A549 (cell line): Measurements from ENCODE around the gene CPT1A. TPM values are rescaled to one million over a fixed set of nuclear protein-coding genes. Genes with fewer than 3 reads are reported as not detected.

Experiments
- ATAC-seq, 2 experiments: fragments of 200-7000 bp in 1 of 2; fragments of >200 bp in 1 of 2; cut with Nextera tagmentation in 1 of 2; cut with Tn5 transposase in 1 of 2; 3 replicates each; pipeline versions ENCODE4 v1.8.0 to v1.9.1; 2018 to 2020; ENCODE audit warnings: mild to moderate bottlenecking in 1 of 2, moderate library complexity in 1 of 2
- CTCF ChIA-PET: fragments of 300-600 bp; sonication (Branson Sonifier 250); formaldehyde crosslinking; extraction: SDS; loops from one replicate; lab custom pipeline; 2021; ENCODE audit warnings: antibody characterized with exemption, inconsistent platforms; lab: Yijun Ruan, JAX
- POLR2A ChIA-PET: fragments of 350-600 bp; formaldehyde crosslinking; extraction: SDS; loops from one replicate; lab custom pipeline; 2021; ENCODE audit warnings: antibody characterized with exemption, inconsistent platforms; lab: Yijun Ruan, JAX
- DNase-seq, 2 experiments: peaks; one replicate each; pipeline versions ENCODE4 v3.0.0 to v3.0.0-alpha.2; 2011 to 2016; ENCODE audit warnings: low read depth in 1 of 2, low spot score in 1 of 2
- FAIRE-seq: peaks from 2 replicates; lab custom pipeline; 2011; peaks lifted over from hg19 to GRCh38; lab: Jason Lieb, UNC
- H3K27ac ChIP-seq, 2 experiments: fragments of >200 bp; sonication (Bioruptor Twin); formaldehyde crosslinking; 3 replicates each; pipeline ENCODE4 v1.5.1; 2016 to 2017
- H3K4me1 ChIP-seq: fragments of >200 bp; sonication (Bioruptor Twin); formaldehyde crosslinking; 3 replicates; pipeline ENCODE4 v1.6.1; 2016
- H3K4me2 ChIP-seq: fragments of >200 bp; sonication (Bioruptor Twin); formaldehyde crosslinking; 3 replicates; pipeline ENCODE4 v1.6.1; 2016
- H3K4me3 ChIP-seq: fragments of >200 bp; sonication (Bioruptor Twin); formaldehyde crosslinking; 3 replicates; pipeline ENCODE4 v1.5.1; 2016
- H3K9me3 ChIP-seq: fragments of >200 bp; sonication (Bioruptor Twin); formaldehyde crosslinking; 3 replicates; pipeline ENCODE4 v1.6.1; 2016
- CEBPB ChIP-seq, 2 experiments: fragments of >200 bp in 1 of 2; sonication (Bioruptor Twin) in 1 of 2; formaldehyde crosslinking in 1 of 2; IDR thresholded peaks; 2 replicates each; pipeline ENCODE4 v1.6.1; 2012 to 2016
- CHD4 ChIP-seq: fragments of 200-600 bp; sonication (generic); IDR thresholded peaks from 2 replicates; pipeline ENCODE4 v1.6.1; 2016; ENCODE audit warnings: antibody characterized with exemption, mild to moderate bottlenecking, borderline replicate concordance
- ESRRA ChIP-seq: fragments of 150-350 bp; IDR thresholded peaks from 2 replicates; pipeline ENCODE4 v1.6.1; 2014; ENCODE audit warnings: mild to moderate bottlenecking, low read length, borderline replicate concordance
- FOSB ChIP-seq: fragments of 250-450 bp; sonication (Bioruptor Pico); IDR thresholded peaks from 2 replicates; pipeline ENCODE4 v1.5.0; 2020; ENCODE audit warnings: mild to moderate bottlenecking, moderate library complexity
- FOSL2 ChIP-seq, 2 experiments: fragments of 450-650 bp in 1 of 2; fragments of >200 bp in 1 of 2; sonication (Bioruptor Twin) in 1 of 2; formaldehyde crosslinking; IDR thresholded peaks; 2 replicates each; pipeline versions ENCODE4 v1.5.0 to v1.6.1; 2016 to 2020; ENCODE audit warnings: mild to moderate bottlenecking in 1 of 2, moderate library complexity in 1 of 2
- HOXA7 ChIP-seq: fragments of 250-450 bp; sonication (Bioruptor Pico); IDR thresholded peaks from 2 replicates; pipeline ENCODE4 v1.5.0; 2020; ENCODE audit warnings: mild to moderate bottlenecking, moderate library complexity
- HOXB5 ChIP-seq: fragments of 250-450 bp; sonication (Bioruptor Pico); IDR thresholded peaks from 2 replicates; pipeline ENCODE4 v1.5.0; 2020; ENCODE audit warnings: mild to moderate bottlenecking, moderate library complexity
- JUNB ChIP-seq: fragments of >200 bp; sonication (Bioruptor Twin); formaldehyde crosslinking; IDR thresholded peaks from 2 replicates; pipeline ENCODE4 v1.6.1; 2016
- MYC ChIP-seq: IDR thresholded peaks from 2 replicates; pipeline ENCODE4 v1.6.1; 2012; ENCODE audit warnings: mild to moderate bottlenecking, inconsistent platforms, low read length, improper control_type of control experiment, borderline replicate concordance
- NPAS2 ChIP-seq: fragments of 250-450 bp; sonication (Bioruptor Pico); IDR thresholded peaks from 2 replicates; pipeline ENCODE4 v1.8.0; 2022; ENCODE audit warnings: mild to moderate bottlenecking, moderate library complexity, borderline replicate concordance
- POLR2A ChIP-seq: IDR thresholded peaks from 2 replicates; pipeline ENCODE4 v1.6.1; 2012; ENCODE audit warnings: mild to moderate bottlenecking, low read length
- POLR2AphosphoS2 ChIP-seq: conservative IDR thresholded peaks from 2 replicates; pipeline ENCODE4 v1.6.1; 2012; ENCODE audit warnings: low read length, improper control_type of control experiment, inconsistent platforms
- RAD21 ChIP-seq, 2 experiments: fragments of >200 bp in 1 of 2; sonication (Bioruptor Twin) in 1 of 2; formaldehyde crosslinking in 1 of 2; IDR thresholded peaks in 1 of 2; conservative IDR thresholded peaks in 1 of 2; 2 replicates in 1 of 2; 3 replicates in 1 of 2; pipeline ENCODE4 v1.6.1; 2012 to 2018; ENCODE audit warnings: inconsistent platforms in 1 of 2
- RARB ChIP-seq: fragments of 250-450 bp; sonication (Bioruptor Pico); IDR thresholded peaks from 2 replicates; pipeline ENCODE4 v1.8.0; 2021; ENCODE audit warnings: mild to moderate bottlenecking, moderate library complexity
- RFX5 ChIP-seq: fragments of 450-650 bp; IDR thresholded peaks from 2 replicates; pipeline ENCODE4 v1.7.1; 2014; ENCODE audit warnings: antibody characterized with exemption, mild to moderate bottlenecking, moderate library complexity
- RNF2 ChIP-seq: fragments of 200-600 bp; sonication (generic); IDR thresholded peaks from 2 replicates; pipeline ENCODE4 v1.6.1; 2016; ENCODE audit warnings: low read depth, mild to moderate bottlenecking, antibody characterized with exemption, moderate library complexity, borderline replicate concordance
- ZNF302 ChIP-seq: fragments of 250-450 bp; sonication (Bioruptor Pico); IDR thresholded peaks from 2 replicates; pipeline ENCODE4 v1.9.0; 2021; ENCODE audit warnings: inconsistent platforms, mild to moderate bottlenecking, moderate library complexity
- WGBS: methylation state at CpG from one replicate; pipeline ENCODE4 v1.1.6; 2017; ENCODE audit errors: missing lambda C conversion rate; 5-methylcytosine and 5-hydroxymethylcytosine counted together
- polyA plus RNA-seq, 4 experiments: library from polyadenylated mRNA; depleted of rRNA in 3 of 4; stranded (reverse); fragments of >200 nt; fragmentation: RNase III in 1 of 4; extraction: RNeasy Plus Mini Kit Qiagen cat#74134 plus additional on column Dnase treatment in 1 of 4; gene quantifications; 2 replicates in 3 of 4; 3 replicates in 1 of 4; pipeline ENCODE4 v1.2.3, GENCODE V29; 2011 to 2017
- TF ChIP-seq, protein P1 (sequence below): fragments of >200 bp; sonication (Bioruptor Twin); formaldehyde crosslinking; IDR thresholded peaks from 2 replicates; pipeline ENCODE4 v1.6.1; 2016
- TF ChIP-seq, protein P2 (sequence below): fragments of 250-450 bp; sonication (Bioruptor Pico); IDR thresholded peaks from 2 replicates; pipeline ENCODE4 v1.5.0; 2021; ENCODE audit warnings: mild to moderate bottlenecking, moderate library complexity, borderline replicate concordance
- TF ChIP-seq, protein P3 (sequence below): fragments of 250-450 bp; sonication (Bioruptor Pico); IDR thresholded peaks from 2 replicates; pipeline ENCODE4 v1.5.0; 2020; ENCODE audit warnings: low read depth, mild to moderate bottlenecking, moderate library complexity
- TF ChIP-seq, protein P4 (sequence below): IDR thresholded peaks from 2 replicates; pipeline ENCODE4 v1.6.1; 2012; ENCODE audit warnings: low read depth, borderline replicate concordance

Gene CPT1A
- polyA plus RNA-seq, 2 of the 4 experiments (the other 2 are of a cell fraction), result 15.0 to 21.4 TPM

DNA sequence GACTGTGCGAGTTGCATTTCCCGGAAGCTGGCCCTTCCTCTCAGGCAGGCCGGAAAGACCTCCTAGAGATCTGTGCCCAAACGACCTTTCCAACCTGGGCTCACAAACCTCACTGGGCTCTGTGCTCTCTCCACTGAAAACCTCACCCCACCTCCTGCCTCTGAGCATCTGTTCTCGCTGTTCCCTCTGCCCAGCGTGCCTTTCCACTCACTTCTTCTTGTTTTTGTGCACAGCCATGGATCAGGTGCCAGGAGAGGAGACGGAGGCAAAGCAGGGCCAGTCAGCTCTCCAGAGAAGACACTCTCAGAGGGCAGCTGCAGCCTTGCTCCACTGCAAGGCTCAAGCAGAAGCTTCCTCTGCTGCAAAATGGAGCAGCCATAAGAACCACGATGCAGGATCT is 10.9 kb upstream of the CPT1A start:
- H3K4me3 ChIP-seq, result no peak overlapping the region
- no peaks in the 10 kb centered on the region for H3K9me3 ChIP-seq
- TF ChIP-seq RFX5 (no peak), RAD21 (conservative IDR thresholded peaks at IDR 0.05 in 1 of 2, IDR thresholded peaks at IDR 0.05 in 1 of 2) (no peak), RNF2 (no peak), JUNB (no peak), POLR2AphosphoS2 (no peak), FOSL2 (IDR thresholded peaks at IDR 0.05) (no peak), FOSL2 (CRISPR knock-in tag; IDR thresholded peaks at IDR 0.05) (no peak), FOSB (CRISPR knock-in tag) (no peak), NPAS2 (CRISPR knock-in tag) (no peak), HOXA7 (CRISPR knock-in tag) (no peak), ESRRA (no peak), MYC (no peak)
- TF ChIP-seq, protein P1, sequence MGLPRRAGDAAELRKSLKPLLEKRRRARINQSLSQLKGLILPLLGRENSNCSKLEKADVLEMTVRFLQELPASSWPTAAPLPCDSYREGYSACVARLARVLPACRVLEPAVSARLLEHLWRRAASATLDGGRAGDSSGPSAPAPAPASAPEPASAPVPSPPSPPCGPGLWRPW, result no peak
- TF ChIP-seq, protein P2, sequence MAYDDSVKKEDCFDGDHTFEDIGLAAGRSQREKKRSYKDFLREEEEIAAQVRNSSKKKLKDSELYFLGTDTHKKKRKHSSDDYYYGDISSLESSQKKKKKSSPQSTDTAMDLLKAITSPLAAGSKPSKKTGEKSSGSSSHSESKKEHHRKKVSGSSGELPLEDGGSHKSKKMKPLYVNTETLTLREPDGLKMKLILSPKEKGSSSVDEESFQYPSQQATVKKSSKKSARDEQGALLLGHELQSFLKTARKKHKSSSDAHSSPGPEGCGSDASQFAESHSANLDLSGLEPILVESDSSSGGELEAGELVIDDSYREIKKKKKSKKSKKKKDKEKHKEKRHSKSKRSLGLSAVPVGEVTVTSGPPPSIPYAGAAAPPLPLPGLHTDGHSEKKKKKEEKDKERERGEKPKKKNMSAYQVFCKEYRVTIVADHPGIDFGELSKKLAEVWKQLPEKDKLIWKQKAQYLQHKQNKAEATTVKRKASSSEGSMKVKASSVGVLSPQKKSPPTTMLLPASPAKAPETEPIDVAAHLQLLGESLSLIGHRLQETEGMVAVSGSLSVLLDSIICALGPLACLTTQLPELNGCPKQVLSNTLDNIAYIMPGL (CRISPR knock-in tag), result no peak
- TF ChIP-seq, protein P3, sequence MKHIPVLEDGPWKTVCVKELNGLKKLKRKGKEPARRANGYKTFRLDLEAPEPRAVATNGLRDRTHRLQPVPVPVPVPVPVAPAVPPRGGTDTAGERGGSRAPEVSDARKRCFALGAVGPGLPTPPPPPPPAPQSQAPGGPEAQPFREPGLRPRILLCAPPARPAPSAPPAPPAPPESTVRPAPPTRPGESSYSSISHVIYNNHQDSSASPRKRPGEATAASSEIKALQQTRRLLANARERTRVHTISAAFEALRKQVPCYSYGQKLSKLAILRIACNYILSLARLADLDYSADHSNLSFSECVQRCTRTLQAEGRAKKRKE, result no peak
- FAIRE-seq (no peak), DNase-seq (no peak), ATAC-seq (no peak)
- CTCF ChIA-PET, result interaction anchor here (1.3 kb wide), 1 partner anchor 209 kb away, joined by 5 read pairs; no protein-coding TSS in a partner anchor
- WGBS, result 76% methylated on average over 8 of the region's 8 CpGs
- no peak overlapping the region for H3K4me2 ChIP-seq
- H3K4me1 ChIP-seq, result peaks cover 15% of the 10 kb centered on the region
- POLR2A ChIA-PET, result no interaction called here
- H3K27ac ChIP-seq, result no peak overlapping the region

DNA sequence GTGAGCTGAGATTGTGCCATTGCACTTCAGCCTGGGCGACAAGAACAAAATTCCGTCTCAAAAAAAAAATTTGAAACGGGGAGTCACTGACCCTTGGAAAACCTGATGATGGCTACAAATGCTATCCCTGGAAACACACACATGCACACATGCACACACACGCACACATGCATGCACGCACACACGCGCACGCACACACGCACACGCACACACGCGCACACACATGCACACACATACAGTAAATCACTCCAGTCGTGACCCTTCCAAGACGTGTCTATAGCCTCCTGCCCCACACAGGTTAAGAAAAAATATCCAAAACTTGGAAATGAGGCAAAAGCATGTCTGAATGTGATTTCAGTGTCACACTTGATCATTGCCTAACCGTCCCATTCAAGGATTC is 6.7 kb upstream of the CPT1A start:
- no peak for DNase-seq
- ChIA-PET CTCF (no interaction called here), POLR2A (no interaction called here)
- no peak for FAIRE-seq
- no peak overlapping the region for H3K27ac ChIP-seq
- H3K4me1 ChIP-seq, result no peaks in the 10 kb centered on the region
- H3K4me2 ChIP-seq, result no peak overlapping the region
- H3K9me3 ChIP-seq, result no peaks in the 10 kb centered on the region
- WGBS, result 85% methylated on average over 15 of the region's 15 CpGs
- no peak for TF ChIP-seq POLR2A
- TF ChIP-seq FOSB (CRISPR knock-in tag), result no peak
- TF ChIP-seq ZNF302 (CRISPR knock-in tag), result no peak
- TF ChIP-seq, protein P1, result no peak
- TF ChIP-seq CHD4, result no peak
- no peak for TF ChIP-seq RARB (CRISPR knock-in tag)
- no peak for TF ChIP-seq NPAS2 (CRISPR knock-in tag)
- no peak for TF ChIP-seq HOXB5 (CRISPR knock-in tag)
- TF ChIP-seq, protein P4, sequence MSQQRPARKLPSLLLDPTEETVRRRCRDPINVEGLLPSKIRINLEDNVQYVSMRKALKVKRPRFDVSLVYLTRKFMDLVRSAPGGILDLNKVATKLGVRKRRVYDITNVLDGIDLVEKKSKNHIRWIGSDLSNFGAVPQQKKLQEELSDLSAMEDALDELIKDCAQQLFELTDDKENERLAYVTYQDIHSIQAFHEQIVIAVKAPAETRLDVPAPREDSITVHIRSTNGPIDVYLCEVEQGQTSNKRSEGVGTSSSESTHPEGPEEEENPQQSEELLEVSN, result no peak
- TF ChIP-seq CEBPB (IDR thresholded peaks at IDR 0.05), result no peak
- ATAC-seq, result no peak
- H3K4me3 ChIP-seq, result no peak overlapping the region
